Adipocyte (in vitro differentiated cells): ENCODE results near the gene FMNL2.

Source experiments
- DNase-seq: peaks from one replicate; pipeline ENCODE4 v3.0.0-alpha.2; 2015; ENCODE audit warnings: low read depth
- H3K27me3 ChIP-seq: replicated peaks from 2 replicates; pipeline ENCODE4 v1.7.0; 2013; ENCODE audit warnings: mild to moderate bottlenecking, low read length, moderate library complexity; ENCODE audit not compliant: control insufficient read depth, insufficient read depth
- H3K36me3 ChIP-seq: 2 replicates; pipeline ENCODE4 v1.7.0; 2013; ENCODE audit warnings: low read length, mild to moderate bottlenecking, moderate library complexity; ENCODE audit not compliant: control insufficient read depth, insufficient read depth, severe bottlenecking
- H3K4me1 ChIP-seq: 2 replicates; pipeline ENCODE4 v1.7.0; 2013; ENCODE audit warnings: mild to moderate bottlenecking, low read length, moderate library complexity; ENCODE audit not compliant: control insufficient read depth, insufficient read depth
- H3K4me3 ChIP-seq: 2 replicates; pipeline ENCODE4 v1.7.0; 2013; ENCODE audit warnings: mild to moderate bottlenecking, low read length, moderate library complexity
- H3K9ac ChIP-seq: 2 replicates; pipeline ENCODE4 v1.7.0; 2013; ENCODE audit warnings: mild to moderate bottlenecking, low read length, moderate library complexity
- H3K9me3 ChIP-seq: 2 replicates; pipeline ENCODE4 v1.7.0; 2013; ENCODE audit warnings: mild to moderate bottlenecking, low read length, moderate library complexity; ENCODE audit not compliant: control insufficient read depth

FMNL2 gene

GRCh38 chr2:152342259-152343046 is 7.5 kb downstream of the FMNL2 start:
- H3K4me1 ChIP-seq = peaks cover 11% of the 10 kb centered on the region
- DNase-seq = no peak
- no peaks in the 10 kb centered on the region for H3K36me3 ChIP-seq
- H3K27me3 ChIP-seq = no peaks in the 10 kb centered on the region
- H3K4me3 ChIP-seq = no peak overlapping the region
- H3K9ac ChIP-seq = no peak overlapping the region
- H3K9me3 ChIP-seq = no peaks in the 10 kb centered on the region

DNA sequence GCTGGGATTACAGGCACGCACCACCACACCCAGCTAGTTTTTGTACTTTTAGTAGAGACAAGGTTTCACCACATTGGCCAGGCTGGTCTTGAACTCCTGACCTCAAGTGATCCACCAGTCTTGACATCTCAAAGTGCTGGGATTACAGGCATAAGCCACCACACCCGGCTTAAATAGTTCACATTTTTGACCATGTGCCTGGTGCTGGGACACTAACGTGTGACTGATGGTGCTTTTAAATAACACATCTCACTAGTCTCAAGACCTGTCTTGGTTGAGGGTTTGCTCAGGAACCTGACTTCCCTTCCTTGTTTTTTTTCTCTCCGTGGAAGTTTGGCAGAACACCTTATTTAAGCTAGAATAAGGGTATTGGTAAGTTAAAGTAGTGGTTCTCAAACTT is 8.5 kb downstream of the FMNL2 start:
- Histone ChIP-seq H3K36me3 (no peaks in the 10 kb centered on the region), H3K4me1 (peaks cover 11% of the 10 kb centered on the region), H3K27me3 (no peaks in the 10 kb centered on the region), H3K9me3 (no peaks in the 10 kb centered on the region), H3K9ac (no peak overlapping the region), H3K4me3 (no peak overlapping the region)
- DNase-seq = no peak

GRCh38 chr2:152344579-152345195 is 9.7 kb downstream of the FMNL2 start:
- H3K4me3 ChIP-seq = no peak overlapping the region
- DNase-seq = no peak
- no peaks in the 10 kb centered on the region for H3K36me3 ChIP-seq
- H3K9me3 ChIP-seq = no peaks in the 10 kb centered on the region
- no peak overlapping the region for H3K9ac ChIP-seq
- H3K4me1 ChIP-seq = peaks cover 10% of the 10 kb centered on the region
- H3K27me3 ChIP-seq = no peaks in the 10 kb centered on the region

GRCh38 chr2:152347076-152347475 is 12.1 kb downstream of the FMNL2 start:
- Histone ChIP-seq H3K36me3 (no peaks in the 10 kb centered on the region), H3K4me3 (no peak overlapping the region), H3K9ac (no peak overlapping the region), H3K4me1 (peaks cover 10% of the 10 kb centered on the region), H3K9me3 (no peaks in the 10 kb centered on the region), H3K27me3 (no peaks in the 10 kb centered on the region)
- no peak for DNase-seq

GRCh38 chr2:152348388-152348787 is 13.4 kb downstream of the FMNL2 start:
- Histone ChIP-seq H3K36me3 (no peaks in the 10 kb centered on the region), H3K4me3 (no peak overlapping the region), H3K9me3 (no peaks in the 10 kb centered on the region), H3K9ac (no peak overlapping the region), H3K4me1 (peaks cover 10% of the 10 kb centered on the region), H3K27me3 (no peaks in the 10 kb centered on the region)
- no peak for DNase-seq

GRCh38 chr2:152349416-152349815 is 14.4 kb downstream of the FMNL2 start:
- Histone ChIP-seq H3K4me3 (no peak overlapping the region), H3K36me3 (no peaks in the 10 kb centered on the region), H3K4me1 (peaks cover 18% of the 10 kb centered on the region), H3K9ac (no peak overlapping the region), H3K27me3 (no peaks in the 10 kb centered on the region), H3K9me3 (no peaks in the 10 kb centered on the region)
- no peak for DNase-seq

GRCh38 chr2:152350155-152350679 is 15.2 kb downstream of the FMNL2 start:
- H3K36me3 ChIP-seq = no peaks in the 10 kb centered on the region
- H3K9ac ChIP-seq = no peak overlapping the region
- no peak overlapping the region for H3K4me3 ChIP-seq
- H3K4me1 ChIP-seq = peaks cover 26% of the 10 kb centered on the region
- H3K27me3 ChIP-seq = no peaks in the 10 kb centered on the region
- no peak for DNase-seq
- no peaks in the 10 kb centered on the region for H3K9me3 ChIP-seq

DNA sequence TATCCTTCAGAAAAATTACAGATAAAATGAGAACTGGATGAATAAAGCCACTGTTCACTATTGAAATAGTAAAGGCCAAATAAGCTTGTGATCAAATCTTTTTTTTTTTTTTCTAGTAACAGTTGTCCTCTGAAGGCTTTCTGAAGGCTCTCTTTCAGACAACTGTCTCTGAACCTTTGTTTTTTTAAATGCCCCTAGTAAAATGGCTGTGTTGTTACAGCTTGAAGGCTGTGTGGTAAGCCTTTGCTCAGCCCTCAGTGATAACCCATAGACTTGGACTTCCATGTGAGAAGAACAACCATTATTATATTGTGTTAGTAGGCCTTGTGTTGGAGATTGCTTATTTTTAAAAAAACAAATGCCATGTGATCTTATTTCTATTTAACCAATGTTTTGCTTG is 17.6 kb downstream of the FMNL2 start:
- no peak overlapping the region for H3K4me3 ChIP-seq
- no peaks in the 10 kb centered on the region for H3K9me3 ChIP-seq
- no peaks in the 10 kb centered on the region for H3K27me3 ChIP-seq
- no peak for DNase-seq
- no peaks in the 10 kb centered on the region for H3K36me3 ChIP-seq
- no peak overlapping the region for H3K9ac ChIP-seq
- H3K4me1 ChIP-seq = peaks cover 29% of the 10 kb centered on the region

DNA sequence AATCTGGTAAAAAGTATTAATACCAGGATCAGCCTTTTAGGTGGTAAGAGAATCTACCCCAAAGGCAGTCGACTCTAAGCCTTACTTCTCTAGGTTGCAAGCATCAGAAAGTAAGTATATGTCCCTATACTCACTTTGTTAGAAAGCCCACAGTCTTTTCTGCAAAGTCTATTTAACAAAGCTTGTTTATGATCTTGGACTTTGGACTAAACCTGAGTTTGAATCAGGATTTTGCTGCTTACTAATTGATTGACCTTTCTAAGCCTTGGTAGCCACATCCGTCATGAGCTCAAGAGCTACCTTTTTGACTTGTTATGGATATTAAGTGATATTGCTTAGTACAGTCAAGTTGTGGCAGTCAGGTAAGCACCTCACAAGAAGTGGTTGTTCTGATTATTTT is 18.4 kb downstream of the FMNL2 start:
- H3K4me3 ChIP-seq = no peak overlapping the region
- no peaks in the 10 kb centered on the region for H3K9me3 ChIP-seq
- no peak overlapping the region for H3K9ac ChIP-seq
- no peak for DNase-seq
- peaks cover 26% of the 10 kb centered on the region for H3K4me1 ChIP-seq
- H3K27me3 ChIP-seq = no peaks in the 10 kb centered on the region
- H3K36me3 ChIP-seq = no peaks in the 10 kb centered on the region

GRCh38 chr2:152354069-152354755 is 19.2 kb downstream of the FMNL2 start:
- no peaks in the 10 kb centered on the region for H3K27me3 ChIP-seq
- peak overlapping the region; percentile 8 for H3K9ac ChIP-seq
- peak; percentile 65 for DNase-seq
- H3K9me3 ChIP-seq = no peaks in the 10 kb centered on the region
- no peaks in the 10 kb centered on the region for H3K36me3 ChIP-seq
- peaks cover 23% of the 10 kb centered on the region for H3K4me1 ChIP-seq
- peak overlapping the region; percentile 67 for H3K4me3 ChIP-seq

- peak; percentile 66 for DNase-seq
- H3K4me3 ChIP-seq = peak overlapping the region; percentile 67
- peaks cover 23% of the 10 kb centered on the region for H3K4me1 ChIP-seq
- peak overlapping the region; percentile 8 for H3K9ac ChIP-seq
- H3K9me3 ChIP-seq = no peaks in the 10 kb centered on the region
- no peaks in the 10 kb centered on the region for H3K36me3 ChIP-seq
- no peaks in the 10 kb centered on the region for H3K27me3 ChIP-seq
Measured at GRCh38 chr2:152354909-152355308, 19.9 kb downstream of the FMNL2 start.
